HepG2 (cell line): Measurements from ENCODE around the gene ISG20. TPM values are rescaled to one million over a fixed set of nuclear protein-coding genes. Genes with fewer than 3 reads are reported as not detected.

Experiments
- CBX5 ChIP-seq: sonication (generic); formaldehyde crosslinking; IDR thresholded peaks from 2 replicates; pipeline ENCODE4 v1.4.0; 2020; ENCODE audit warnings: missing genetic modification reagents, borderline replicate concordance
- DR1 ChIP-seq: sonication (generic); formaldehyde crosslinking; IDR thresholded peaks from 2 replicates; pipeline ENCODE4 v1.8.0; 2021; ENCODE audit warnings: mild to moderate bottlenecking, missing genetic modification reagents, inconsistent platforms
- FOXA1 ChIP-seq, 2 experiments: fragments of 450-650 bp in 1 of 2; sonication (generic) in 1 of 2; formaldehyde crosslinking in 1 of 2; IDR thresholded peaks; 2 replicates each; pipeline versions ENCODE4 v1.4.0 to v1.6.1; 2016 to 2020; ENCODE audit warnings: missing genetic modification reagents in 1 of 2
- FOXK2 ChIP-seq: fragments of 450-650 bp; IDR thresholded peaks from 2 replicates; pipeline ENCODE4 v1.6.1; 2016
- GATA4 ChIP-seq: sonication (generic); IDR thresholded peaks from 2 replicates; pipeline ENCODE4 v1.6.1; 2016; ENCODE audit warnings: antibody characterized with exemption, low read depth, borderline replicate concordance
- HNRNPK ChIP-seq: fragments of 200-400 bp; formaldehyde crosslinking; IDR thresholded peaks from 2 replicates; pipeline ENCODE4 v1.6.1; 2018; ENCODE audit warnings: low read length, low read depth, moderate library complexity, mild to moderate bottlenecking; ENCODE audit not compliant: poor library complexity, severe bottlenecking
- MYNN ChIP-seq: sonication (generic); formaldehyde crosslinking; IDR thresholded peaks from 2 replicates; pipeline ENCODE4 v1.4.0; 2020; ENCODE audit warnings: mild to moderate bottlenecking, low read depth, missing genetic modification reagents
- NCOA2 ChIP-seq: sonication (generic); formaldehyde crosslinking; IDR thresholded peaks from 2 replicates; pipeline ENCODE4 v1.8.0; 2022; ENCODE audit warnings: inconsistent platforms
- SALL1 ChIP-seq: sonication (generic); formaldehyde crosslinking; IDR thresholded peaks from 2 replicates; pipeline ENCODE4 v1.8.0; 2022; ENCODE audit warnings: mild to moderate bottlenecking, missing genetic modification reagents
- SMC3 ChIP-seq: IDR thresholded peaks from 2 replicates; pipeline ENCODE4 v1.6.1; 2011; ENCODE audit warnings: low read length, improper control_type of control experiment
- TBX2 ChIP-seq: sonication (generic); formaldehyde crosslinking; IDR thresholded peaks from 2 replicates; pipeline ENCODE4 v1.5.0; 2020; ENCODE audit warnings: missing genetic modification reagents, mild to moderate bottlenecking, borderline replicate concordance
- THYN1 ChIP-seq: sonication (generic); formaldehyde crosslinking; IDR thresholded peaks from 2 replicates; pipeline ENCODE4 v1.8.1; 2023; ENCODE audit warnings: low read depth, mild to moderate bottlenecking, moderate library complexity, missing genetic modification reagents, borderline replicate concordance
- ZBTB33 ChIP-seq: sonication (generic); formaldehyde crosslinking; IDR thresholded peaks from 2 replicates; pipeline ENCODE4 v1.4.0; 2020; ENCODE audit warnings: missing genetic modification reagents
- ZC3H13 ChIP-seq: sonication (generic); formaldehyde crosslinking; IDR thresholded peaks from 2 replicates; pipeline ENCODE4 v1.8.1; 2023; ENCODE audit warnings: mild to moderate bottlenecking, missing genetic modification reagents, moderate library complexity
- ZKSCAN8 ChIP-seq: IDR thresholded peaks from 2 replicates; pipeline ENCODE4 v1.6.1; 2016; ENCODE audit warnings: borderline replicate concordance, missing genetic modification reagents, missing compliant biosample characterization
- ZNF264 ChIP-seq: sonication (generic); formaldehyde crosslinking; IDR thresholded peaks from 2 replicates; pipeline ENCODE4 v1.4.0; 2020; ENCODE audit warnings: missing genetic modification reagents
- ZNF337 ChIP-seq: sonication (generic); formaldehyde crosslinking; IDR thresholded peaks from 2 replicates; pipeline ENCODE4 v1.5.1; 2020; ENCODE audit warnings: missing genetic modification reagents, low read depth, mild to moderate bottlenecking, borderline replicate concordance
- ZNF639 ChIP-seq: conservative IDR thresholded peaks from 2 replicates; pipeline ENCODE4 v1.6.1; 2018; ENCODE audit warnings: missing genetic modification reagents
- ZSCAN22 ChIP-seq: sonication (generic); formaldehyde crosslinking; IDR thresholded peaks from 2 replicates; pipeline ENCODE4 v1.4.0; 2020; ENCODE audit warnings: mild to moderate bottlenecking, missing genetic modification reagents
- ZSCAN31 ChIP-seq: sonication (generic); formaldehyde crosslinking; IDR thresholded peaks from 2 replicates; pipeline ENCODE4 v1.5.0; 2020; ENCODE audit warnings: low read depth, mild to moderate bottlenecking, missing genetic modification reagents
- polyA plus RNA-seq, 8 experiments: library from polyadenylated mRNA; depleted of rRNA in 3 of 8; stranded (reverse) in 7 of 8; unstranded in 1 of 8; fragments of >200 nt; fragmentation: Illumina TruSeq in 4 of 8; extraction: Trizol in 4 of 8; gene quantifications; 2 replicates each; pipeline versions ENCODE4 v1.2.1 to v1.2.3, GENCODE V29; 2011 to 2016; ENCODE audit warnings: low read depth in 4 of 8, missing spikeins in 1 of 8, mixed read lengths in 1 of 8; ENCODE audit not compliant: insufficient read depth in 1 of 8
- total RNA-seq, 5 experiments: library from RNA; depleted of rRNA; stranded (reverse); fragments of >200 nt; fragmentation: Illumina TruSeq; extraction: Trizol; gene quantifications; 2 replicates each; pipeline ENCODE4 v1.2.3, GENCODE V29; 2016; ENCODE audit warnings: low read depth in 1 of 5
- TF ChIP-seq, protein P1 (sequence below): IDR thresholded peaks from 2 replicates; pipeline ENCODE4 v1.6.1; 2016; ENCODE audit warnings: low read depth, missing genetic modification reagents, missing compliant biosample characterization

The ISG20 gene
- total and polyA plus RNA-seq, 2 of the 13 experiments (the other 11 are each of a cell fraction or from before 2014, with no cell fraction given): 6.3 to 31.5 TPM

DNA sequence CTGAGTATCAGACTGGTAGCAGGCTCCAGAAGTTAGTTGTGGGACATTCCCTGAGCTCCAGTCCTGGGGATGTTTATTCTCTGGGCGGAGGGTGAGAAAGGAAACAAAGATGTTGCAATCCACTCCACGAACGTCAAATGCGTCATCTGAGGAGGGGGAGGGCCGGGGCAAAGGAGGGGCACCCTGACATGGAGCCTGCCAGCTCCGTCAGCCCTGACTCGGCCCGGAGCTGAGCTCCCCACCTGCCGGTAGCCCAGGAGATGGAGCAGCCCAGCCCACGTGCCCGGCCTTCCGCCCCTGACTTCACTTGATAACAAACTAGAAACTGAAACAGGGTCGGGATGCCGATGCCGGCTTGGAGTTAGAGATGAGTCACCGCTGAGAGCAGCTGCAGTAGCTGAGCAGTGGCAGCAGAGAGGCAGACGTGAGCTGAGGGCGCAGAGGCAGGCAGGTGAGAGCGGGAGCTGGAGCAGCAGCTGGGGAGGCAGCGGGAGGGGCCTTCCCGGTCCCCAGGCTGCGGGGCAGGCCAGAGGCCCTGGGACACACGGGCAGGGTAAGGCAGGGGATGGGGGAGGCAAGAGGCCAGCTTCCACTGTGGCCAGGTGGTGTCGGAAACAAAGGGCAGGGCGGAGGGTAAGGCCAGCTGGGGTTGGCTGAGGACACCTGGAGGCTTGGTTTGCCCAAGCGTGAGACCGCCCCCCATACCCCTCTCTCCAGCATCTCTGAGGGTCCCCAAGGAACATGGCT is at the start of gene ISG20 (continued):
- TF ChIP-seq FOXA1 (IDR thresholded peaks at IDR 0.05) (no peak), FOXA1 (CRISPR knock-in tag; IDR thresholded peaks at IDR 0.05) (peak; percentile 82), CBX5 (no peak; the same call in 1 of the 2 replicates), MYNN (0 out of 2 replicates have a peak, but pooled peaks have one; percentile 38), ZBTB33 (CRISPR knock-in tag) (peak; percentile 59), ZNF639 (CRISPR knock-in tag) (peak; percentile 74; the same call in 1 of the 2 replicates), ZNF264 (CRISPR knock-in tag) (peak; percentile 22; the same call in 1 of the 2 replicates), FOXK2 (peak; percentile 88), ZSCAN31 (CRISPR knock-in tag) (peak; percentile 68; the same call in 1 of the 2 replicates), SALL1 (CRISPR knock-in tag) (peak; percentile 91), SMC3 (peak; percentile 21; the same call in 1 of the 2 replicates), ZNF337 (0 out of 2 replicates have a peak, but pooled peaks have one; percentile 5), NCOA2 (CRISPR knock-in tag) (peak; percentile 61), TBX2 (CRISPR knock-in tag) (peak; percentile 88), THYN1 (CRISPR knock-in tag) (no peak; the same call in 1 of the 2 replicates), GATA4 (no peak), ZKSCAN8 (CRISPR knock-in tag) (0 out of 2 replicates have a peak, but pooled peaks have one; percentile 46), ZC3H13 (0 out of 2 replicates have a peak, but pooled peaks have one; percentile 59), ZSCAN22 (CRISPR knock-in tag) (no peak; the same call in 1 of the 2 replicates), HNRNPK (peak; percentile 36), DR1 (CRISPR knock-in tag) (no peak)
- TF ChIP-seq, protein P1, sequence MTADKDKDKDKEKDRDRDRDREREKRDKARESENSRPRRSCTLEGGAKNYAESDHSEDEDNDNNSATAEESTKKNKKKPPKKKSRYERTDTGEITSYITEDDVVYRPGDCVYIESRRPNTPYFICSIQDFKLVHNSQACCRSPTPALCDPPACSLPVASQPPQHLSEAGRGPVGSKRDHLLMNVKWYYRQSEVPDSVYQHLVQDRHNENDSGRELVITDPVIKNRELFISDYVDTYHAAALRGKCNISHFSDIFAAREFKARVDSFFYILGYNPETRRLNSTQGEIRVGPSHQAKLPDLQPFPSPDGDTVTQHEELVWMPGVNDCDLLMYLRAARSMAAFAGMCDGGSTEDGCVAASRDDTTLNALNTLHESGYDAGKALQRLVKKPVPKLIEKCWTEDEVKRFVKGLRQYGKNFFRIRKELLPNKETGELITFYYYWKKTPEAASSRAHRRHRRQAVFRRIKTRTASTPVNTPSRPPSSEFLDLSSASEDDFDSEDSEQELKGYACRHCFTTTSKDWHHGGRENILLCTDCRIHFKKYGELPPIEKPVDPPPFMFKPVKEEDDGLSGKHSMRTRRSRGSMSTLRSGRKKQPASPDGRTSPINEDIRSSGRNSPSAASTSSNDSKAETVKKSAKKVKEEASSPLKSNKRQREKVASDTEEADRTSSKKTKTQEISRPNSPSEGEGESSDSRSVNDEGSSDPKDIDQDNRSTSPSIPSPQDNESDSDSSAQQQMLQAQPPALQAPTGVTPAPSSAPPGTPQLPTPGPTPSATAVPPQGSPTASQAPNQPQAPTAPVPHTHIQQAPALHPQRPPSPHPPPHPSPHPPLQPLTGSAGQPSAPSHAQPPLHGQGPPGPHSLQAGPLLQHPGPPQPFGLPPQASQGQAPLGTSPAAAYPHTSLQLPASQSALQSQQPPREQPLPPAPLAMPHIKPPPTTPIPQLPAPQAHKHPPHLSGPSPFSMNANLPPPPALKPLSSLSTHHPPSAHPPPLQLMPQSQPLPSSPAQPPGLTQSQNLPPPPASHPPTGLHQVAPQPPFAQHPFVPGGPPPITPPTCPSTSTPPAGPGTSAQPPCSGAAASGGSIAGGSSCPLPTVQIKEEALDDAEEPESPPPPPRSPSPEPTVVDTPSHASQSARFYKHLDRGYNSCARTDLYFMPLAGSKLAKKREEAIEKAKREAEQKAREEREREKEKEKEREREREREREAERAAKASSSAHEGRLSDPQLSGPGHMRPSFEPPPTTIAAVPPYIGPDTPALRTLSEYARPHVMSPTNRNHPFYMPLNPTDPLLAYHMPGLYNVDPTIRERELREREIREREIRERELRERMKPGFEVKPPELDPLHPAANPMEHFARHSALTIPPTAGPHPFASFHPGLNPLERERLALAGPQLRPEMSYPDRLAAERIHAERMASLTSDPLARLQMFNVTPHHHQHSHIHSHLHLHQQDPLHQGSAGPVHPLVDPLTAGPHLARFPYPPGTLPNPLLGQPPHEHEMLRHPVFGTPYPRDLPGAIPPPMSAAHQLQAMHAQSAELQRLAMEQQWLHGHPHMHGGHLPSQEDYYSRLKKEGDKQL (CRISPR knock-in tag): no peak; the same call in 1 of the 2 replicates
